NCI-H1417 (cell line): ENCODE data around the gene TSPY10.
"Not testable (repeated sequence)": the region's sequence is repeated elsewhere in the genome, so short reads cannot be mapped to it uniquely, and the experiment has no call there.

ENCODE experiments used
- DNase-seq, 3 experiments: peaks; one replicate each; lab custom pipeline; 2025; lab: John Stamatoyannopoulos, UW

Gene TSPY10

GRCh38 chrY:9527580-9527979 is at the start of gene TSPY10:
Gene TSPY10, plus strand, starts transcription at chrY:9527880. Its CDS starts 46 bp downstream, at chrY:9527926.
- DNase-seq = not testable (repeated sequence)

- DNase-seq = not testable (repeated sequence)
These were observed 40.7 kb upstream of the TSPY10 start, which contains the start of gene TSPY9 for GRCh38 chrY:9486967-9487366. Gene TSPY9, plus strand, starts transcription at chrY:9487267. Its CDS starts 46 bp downstream, at chrY:9487313.

- not testable (repeated sequence) for DNase-seq
These were observed 23.3 kb upstream of the TSPY10 start for GRCh38 chrY:9504396-9504795.

- DNase-seq = not testable (repeated sequence)
These were observed 11.4 kb upstream of the TSPY10 start for GRCh38 chrY:9516287-9516686.
